ENCODE results near the gene RASSF6. TPM values are rescaled to one million over a fixed set of nuclear protein-coding genes. Genes with fewer than 3 reads are reported as not detected.

Gene RASSF6
- total RNA-seq, 2 experiments from 2014 or later: 48.3 to 62.2 TPM

GRCh38 chr4:73528171-73528570, 92.1 kb downstream of the RASSF6 start:
- no peak overlapping the region for H2AFZ ChIP-seq (ENCODE audit: low read length)

GRCh38 chr4:73527196-73527595, 93.0 kb downstream of the RASSF6 start:
- no peak overlapping the region for H3K4me3 ChIP-seq (ENCODE audit: low read depth, low read length, poor library complexity, severe bottlenecking)
- POLR2A ChIA-PET: interaction anchor here (1.4 kb wide), 1 partner anchor 29 kb away, joined by 3 read pairs; no protein-coding TSS in a partner anchor
- CTCF ChIA-PET (ENCODE audit: unreplicated experiment): no interaction called here
- H3K36me3 ChIP-seq (ENCODE audit: insufficient read depth, low read length): no peaks in the 10 kb centered on the region
- TF ChIP-seq EZH2phosphoT487 (IDR thresholded peaks at IDR 0.05; ENCODE audit: borderline replicate concordance, low read depth, low read length) (no peak), CTCF (conservative IDR thresholded peaks at IDR 0.05; ENCODE audit: low read length) (no peak)
- no peaks in the 10 kb centered on the region for H3K9me3 ChIP-seq (ENCODE audit: low read length)
- H3K4me1 ChIP-seq (ENCODE audit: insufficient read depth, low read length, poor library complexity, severe bottlenecking): no peaks in the 10 kb centered on the region
- H2AFZ ChIP-seq (ENCODE audit: low read length): no peak overlapping the region
- no peak for DNase-seq (ENCODE audit: low spot score)
- no peak overlapping the region for H3K27ac ChIP-seq (ENCODE audit: low read depth, low read length, poor library complexity, severe bottlenecking)
- H3K79me2 ChIP-seq (ENCODE audit: insufficient read depth, low read depth, low read length): no peaks in the 10 kb centered on the region
- intact Hi-C loops (cut with micrococcal nuclease; ENCODE audit: unreplicated experiment): no loop called here
- no peaks in the 10 kb centered on the region for H3K9me2 ChIP-seq (ENCODE audit: insufficient read depth, low read length)
- BruUV-seq (replicated peaks): no TSS peak
- no peaks in the 10 kb centered on the region for H4K20me1 ChIP-seq (ENCODE audit: insufficient read depth, low read length)
- no peak overlapping the region for H3K4me2 ChIP-seq (ENCODE audit: low read length)

More at GRCh38 chr4:73528171-73528570, 92.1 kb downstream of the RASSF6 start:
- no peak for TF ChIP-seq CTCF (conservative IDR thresholded peaks at IDR 0.05; ENCODE audit: low read length)
- no peak for TF ChIP-seq EZH2phosphoT487 (IDR thresholded peaks at IDR 0.05; ENCODE audit: borderline replicate concordance, low read depth, low read length)
- no TSS peak for BruUV-seq (replicated peaks)
- Histone ChIP-seq H3K27ac (ENCODE audit: low read depth, low read length, poor library complexity, severe bottlenecking) (no peak overlapping the region), H3K36me3 (ENCODE audit: insufficient read depth, low read length) (no peaks in the 10 kb centered on the region), H3K9me2 (ENCODE audit: insufficient read depth, low read length) (no peaks in the 10 kb centered on the region), H4K20me1 (ENCODE audit: insufficient read depth, low read length) (no peaks in the 10 kb centered on the region), H3K4me1 (ENCODE audit: insufficient read depth, low read length, poor library complexity, severe bottlenecking) (no peaks in the 10 kb centered on the region), H3K9me3 (ENCODE audit: low read length) (no peaks in the 10 kb centered on the region), H3K79me2 (ENCODE audit: insufficient read depth, low read depth, low read length) (no peaks in the 10 kb centered on the region), H3K4me2 (ENCODE audit: low read length) (no peak overlapping the region), H3K4me3 (ENCODE audit: low read depth, low read length, poor library complexity, severe bottlenecking) (no peak overlapping the region)
- CTCF ChIA-PET (ENCODE audit: unreplicated experiment): no interaction called here
- no peak for DNase-seq (ENCODE audit: low spot score)
- POLR2A ChIA-PET: no interaction called here
- intact Hi-C loops (cut with micrococcal nuclease; ENCODE audit: unreplicated experiment): no loop called here

DNA sequence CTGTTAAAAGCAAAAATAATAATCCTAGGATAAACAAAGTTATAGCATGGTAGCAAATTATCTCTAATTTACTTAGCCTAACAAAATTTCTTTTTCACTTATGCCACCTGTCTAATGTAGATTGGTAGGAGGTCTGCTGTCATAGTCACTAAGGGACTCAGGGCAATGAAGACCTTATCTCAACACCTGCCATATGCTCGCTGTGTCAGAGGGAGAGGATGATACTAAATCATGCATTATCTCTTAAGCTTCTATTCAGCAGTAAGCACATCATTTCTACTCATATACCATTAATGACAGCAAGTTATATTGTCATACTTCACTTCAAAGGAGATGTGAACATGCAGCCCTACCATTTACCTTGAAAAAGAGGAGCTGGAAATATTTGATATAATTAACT, 94.6 kb downstream of the RASSF6 start:
- no TSS peak for BruUV-seq (replicated peaks)
- ChIA-PET POLR2A (interaction anchor here (1.2 to 1.5 kb wide), 2 partner anchors 14 to 130 kb away, joined by 4 to 6 read pairs; no protein-coding TSS in a partner anchor), CTCF (ENCODE audit: unreplicated experiment) (no interaction called here)
- intact Hi-C loops (cut with micrococcal nuclease; ENCODE audit: unreplicated experiment): no loop called here
- Histone ChIP-seq H3K27ac (ENCODE audit: low read depth, low read length, poor library complexity, severe bottlenecking) (no peak overlapping the region), H3K9me3 (ENCODE audit: low read length) (no peaks in the 10 kb centered on the region), H3K9me2 (ENCODE audit: insufficient read depth, low read length) (no peaks in the 10 kb centered on the region), H4K20me1 (ENCODE audit: insufficient read depth, low read length) (no peaks in the 10 kb centered on the region), H2AFZ (ENCODE audit: low read length) (no peak overlapping the region), H3K4me1 (ENCODE audit: insufficient read depth, low read length, poor library complexity, severe bottlenecking) (peaks cover 5% of the 10 kb centered on the region), H3K4me2 (ENCODE audit: low read length) (no peak overlapping the region), H3K79me2 (ENCODE audit: insufficient read depth, low read depth, low read length) (no peaks in the 10 kb centered on the region), H3K4me3 (ENCODE audit: low read depth, low read length, poor library complexity, severe bottlenecking) (no peak overlapping the region), H3K36me3 (ENCODE audit: insufficient read depth, low read length) (no peaks in the 10 kb centered on the region)
- TF ChIP-seq EZH2phosphoT487 (IDR thresholded peaks at IDR 0.05; ENCODE audit: borderline replicate concordance, low read depth, low read length) (no peak), CTCF (conservative IDR thresholded peaks at IDR 0.05; ENCODE audit: low read length) (no peak)
- no peak for DNase-seq (ENCODE audit: low spot score)
